ENCODE measurements around the gene CYP26B1. TPM values are rescaled to one million over a fixed set of nuclear protein-coding genes. Genes with fewer than 3 reads are reported as not detected.

The CYP26B1 gene
- total RNA-seq, 1 experiment from 2014 or later, result 1.3 TPM

DNA sequence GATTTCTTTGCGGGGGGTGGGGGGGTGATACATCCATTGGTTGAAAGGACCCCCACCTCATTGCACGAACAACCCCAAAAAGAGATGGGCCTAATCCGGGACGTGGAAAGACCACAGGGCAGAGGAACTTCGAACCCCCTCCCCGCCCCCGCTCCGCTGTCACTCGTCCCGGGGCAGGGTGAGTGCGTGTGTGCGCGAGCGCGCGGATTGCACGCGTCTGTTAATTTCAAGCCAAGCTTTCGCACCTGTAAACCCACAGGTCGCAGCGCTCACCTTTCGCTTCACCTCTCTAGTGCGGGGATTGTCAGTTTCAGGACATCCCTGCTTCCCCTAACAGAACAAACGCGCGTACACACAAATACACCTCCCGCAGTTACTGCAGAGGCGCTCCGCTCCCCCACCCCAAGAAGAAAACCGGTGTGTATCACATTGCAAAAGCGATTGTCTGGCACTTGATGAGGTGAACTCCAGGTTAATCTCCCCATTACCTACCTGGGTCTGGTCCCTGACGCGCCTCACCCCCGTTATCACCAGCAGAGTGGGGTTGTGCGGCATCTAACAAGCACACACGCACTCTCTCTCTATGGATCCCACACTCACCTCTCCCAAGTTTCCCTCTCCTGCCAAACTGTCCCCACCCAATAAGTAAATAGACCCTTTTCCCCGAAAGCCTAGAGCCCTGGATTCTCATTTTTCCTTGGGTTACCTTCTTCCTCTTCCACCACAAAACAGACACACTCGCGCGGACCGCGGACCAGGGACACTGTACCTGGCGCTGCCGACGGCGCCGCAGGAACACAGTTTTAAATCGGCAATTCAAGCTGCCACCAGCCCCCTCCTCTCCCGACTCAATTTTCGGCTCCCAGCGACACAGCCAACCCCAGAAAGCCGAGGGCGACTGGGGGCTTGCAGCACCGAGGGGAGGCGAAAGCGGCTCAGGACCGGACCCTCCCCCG is 1.0 kb downstream of the CYP26B1 start:
- intact Hi-C loops (cut with micrococcal nuclease; ENCODE audit: unreplicated experiment), result loop anchor here (5.0 kb wide), 1 partner anchor 399 kb away; no protein-coding TSS in a partner anchor
- no TSS peak for BruUV-seq (replicated peaks)
- Histone ChIP-seq H3F3A (ENCODE audit: insufficient read depth, low read depth) (peaks cover 13% of the 10 kb centered on the region; the same call in 1 of the 2 replicates), H3K36me3 (ENCODE audit: low read depth) (no peaks in the 10 kb centered on the region), H3K79me2 (ENCODE audit: low read depth) (no peaks in the 10 kb centered on the region), H3K4me3 (peak overlapping the region; percentile 77; the same call in 1 of the 2 replicates), H3K4me1 (replicated peaks; ENCODE audit: insufficient read depth) (peaks cover 30% of the 10 kb centered on the region), H3K9me3 (ENCODE audit: insufficient read depth, low read depth) (no peaks in the 10 kb centered on the region), H2AFZ (no peak overlapping the region), H3K27me3 (ENCODE audit: insufficient read depth, low read depth) (peaks cover 11% of the 10 kb centered on the region; the same call in 1 of the 2 replicates), H4K20me1 (ENCODE audit: insufficient read depth) (no peaks in the 10 kb centered on the region), H3K4me2 (peak overlapping the region; percentile 97), H3K27ac (no peak overlapping the region), H3K9me2 (ENCODE audit: insufficient read depth) (no peaks in the 10 kb centered on the region)
- no peak for DNase-seq
- TF ChIP-seq EZH2 (IDR thresholded peaks at IDR 0.05; ENCODE audit: low read depth), result no peak
- TF ChIP-seq, protein P1, sequence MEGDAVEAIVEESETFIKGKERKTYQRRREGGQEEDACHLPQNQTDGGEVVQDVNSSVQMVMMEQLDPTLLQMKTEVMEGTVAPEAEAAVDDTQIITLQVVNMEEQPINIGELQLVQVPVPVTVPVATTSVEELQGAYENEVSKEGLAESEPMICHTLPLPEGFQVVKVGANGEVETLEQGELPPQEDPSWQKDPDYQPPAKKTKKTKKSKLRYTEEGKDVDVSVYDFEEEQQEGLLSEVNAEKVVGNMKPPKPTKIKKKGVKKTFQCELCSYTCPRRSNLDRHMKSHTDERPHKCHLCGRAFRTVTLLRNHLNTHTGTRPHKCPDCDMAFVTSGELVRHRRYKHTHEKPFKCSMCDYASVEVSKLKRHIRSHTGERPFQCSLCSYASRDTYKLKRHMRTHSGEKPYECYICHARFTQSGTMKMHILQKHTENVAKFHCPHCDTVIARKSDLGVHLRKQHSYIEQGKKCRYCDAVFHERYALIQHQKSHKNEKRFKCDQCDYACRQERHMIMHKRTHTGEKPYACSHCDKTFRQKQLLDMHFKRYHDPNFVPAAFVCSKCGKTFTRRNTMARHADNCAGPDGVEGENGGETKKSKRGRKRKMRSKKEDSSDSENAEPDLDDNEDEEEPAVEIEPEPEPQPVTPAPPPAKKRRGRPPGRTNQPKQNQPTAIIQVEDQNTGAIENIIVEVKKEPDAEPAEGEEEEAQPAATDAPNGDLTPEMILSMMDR (conservative IDR thresholded peaks at IDR 0.05), result no peak
- ChIA-PET CTCF (no interaction called here), POLR2A (ENCODE audit: unreplicated experiment) (no interaction called here)

DNA sequence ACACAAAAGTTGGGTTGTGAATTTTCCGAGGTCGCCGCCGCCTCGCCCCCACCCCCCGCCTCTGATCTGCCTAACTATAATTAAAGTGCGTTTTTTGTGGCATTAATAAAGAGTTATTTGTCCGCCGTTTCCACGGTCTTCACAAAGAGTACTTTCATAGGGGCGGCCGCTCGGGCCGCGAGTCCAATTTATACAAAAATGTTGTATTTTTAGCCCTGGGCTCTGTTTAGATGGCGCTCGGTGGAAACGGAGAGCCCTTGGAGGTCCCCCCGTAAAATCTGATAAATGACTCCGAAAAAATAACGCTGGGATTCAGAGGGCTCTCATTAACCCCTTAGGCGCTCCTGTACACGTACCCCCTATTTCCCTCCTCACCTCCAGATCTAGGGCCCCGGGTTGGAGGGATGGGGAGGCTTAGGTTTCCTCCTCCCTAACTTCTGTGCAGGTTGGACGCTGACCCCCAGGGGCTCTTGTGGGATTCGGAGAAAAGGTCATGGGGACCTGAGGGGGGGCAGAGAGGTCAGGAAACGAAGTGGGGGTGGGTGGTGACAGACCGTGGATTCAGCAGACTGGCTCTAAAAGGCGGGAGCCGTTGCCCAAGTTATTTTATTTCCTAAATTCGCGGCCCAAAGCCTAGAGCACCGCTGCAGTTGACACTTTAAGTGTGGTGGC is 1.9 kb downstream of the CYP26B1 start:
- no peak overlapping the region for H3K27ac ChIP-seq
- H3K4me3 ChIP-seq, result peak overlapping the region; percentile 77
- no TSS peak for BruUV-seq (replicated peaks)

DNA sequence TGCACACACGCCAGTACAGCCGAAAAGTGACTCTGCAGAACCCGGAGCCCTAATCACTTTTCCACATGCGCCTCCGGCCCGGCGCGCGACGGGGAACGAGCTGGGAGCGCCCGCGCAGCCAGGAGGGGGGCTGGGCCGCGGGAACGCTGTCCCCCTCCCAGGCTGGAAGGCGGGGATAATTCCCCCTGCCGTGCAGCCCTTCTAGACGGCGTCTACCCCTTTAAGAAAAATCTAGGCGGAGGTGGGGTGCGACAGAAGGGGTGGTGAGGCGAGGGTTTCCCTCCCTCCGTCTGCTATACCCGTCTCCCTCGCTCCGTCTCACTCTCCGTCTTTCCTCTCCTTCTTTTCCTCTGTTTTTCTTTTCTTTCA is 2.4 kb downstream of the CYP26B1 start:
- peaks cover 13% of the 10 kb centered on the region; the same call in 1 of the 2 replicates for H3F3A ChIP-seq (ENCODE audit: insufficient read depth, low read depth)
- H3K9me2 ChIP-seq (ENCODE audit: insufficient read depth), result no peaks in the 10 kb centered on the region
- no peaks in the 10 kb centered on the region for H3K79me2 ChIP-seq (ENCODE audit: low read depth)
- ChIA-PET CTCF (no interaction called here), POLR2A (ENCODE audit: unreplicated experiment) (no interaction called here)
- peaks cover 32% of the 10 kb centered on the region for H3K4me1 ChIP-seq (replicated peaks; ENCODE audit: insufficient read depth)
- peaks cover 11% of the 10 kb centered on the region; the same call in 1 of the 2 replicates for H3K27me3 ChIP-seq (ENCODE audit: insufficient read depth, low read depth)
- no peaks in the 10 kb centered on the region for H3K9me3 ChIP-seq (ENCODE audit: insufficient read depth, low read depth)
- H3K27ac ChIP-seq, result no peak overlapping the region
- H4K20me1 ChIP-seq (ENCODE audit: insufficient read depth), result no peaks in the 10 kb centered on the region
- H3K4me2 ChIP-seq, result peak overlapping the region; percentile 97
- BruUV-seq (replicated peaks), result no TSS peak
- DNase-seq, result peak in 1 of 2 experiments; percentile 43
- intact Hi-C loops (cut with micrococcal nuclease; ENCODE audit: unreplicated experiment), result loop anchor here (5.0 kb wide), 1 partner anchor 398 kb away; no protein-coding TSS in a partner anchor
- peak overlapping the region; percentile 77 for H3K4me3 ChIP-seq
- no peaks in the 10 kb centered on the region for H3K36me3 ChIP-seq (ENCODE audit: low read depth)
- no peak for TF ChIP-seq EZH2 (IDR thresholded peaks at IDR 0.05; ENCODE audit: low read depth)
- TF ChIP-seq, protein P1 (conservative IDR thresholded peaks at IDR 0.05), result no peak; the same call in 1 of the 2 replicates
- H2AFZ ChIP-seq, result peak overlapping the region; percentile 86

More for the DNA sequence above, 1.9 kb downstream of the CYP26B1 start:
- Histone ChIP-seq H3F3A (ENCODE audit: insufficient read depth, low read depth) (peaks cover 13% of the 10 kb centered on the region; the same call in 1 of the 2 replicates), H2AFZ (peak overlapping the region; percentile 86), H3K4me1 (replicated peaks; ENCODE audit: insufficient read depth) (peaks cover 30% of the 10 kb centered on the region), H3K9me2 (ENCODE audit: insufficient read depth) (no peaks in the 10 kb centered on the region), H3K4me2 (peak overlapping the region; percentile 97), H4K20me1 (ENCODE audit: insufficient read depth) (no peaks in the 10 kb centered on the region), H3K9me3 (ENCODE audit: insufficient read depth, low read depth) (no peaks in the 10 kb centered on the region), H3K27me3 (ENCODE audit: insufficient read depth, low read depth) (peaks cover 11% of the 10 kb centered on the region; the same call in 1 of the 2 replicates), H3K79me2 (ENCODE audit: low read depth) (no peaks in the 10 kb centered on the region), H3K36me3 (ENCODE audit: low read depth) (no peaks in the 10 kb centered on the region)
- CTCF ChIA-PET, result no interaction called here
- DNase-seq, result no peak
- POLR2A ChIA-PET (ENCODE audit: unreplicated experiment), result no interaction called here
- no peak for TF ChIP-seq EZH2 (IDR thresholded peaks at IDR 0.05; ENCODE audit: low read depth)
- TF ChIP-seq, protein P1 (conservative IDR thresholded peaks at IDR 0.05), result no peak
- intact Hi-C loops (cut with micrococcal nuclease; ENCODE audit: unreplicated experiment), result loop anchor here (5.0 kb wide), 1 partner anchor 398 kb away; no protein-coding TSS in a partner anchor
